HCT116 (cell line): ENCODE data around the gene FAM185A. TPM values are rescaled to one million over a fixed set of nuclear protein-coding genes. Genes with fewer than 3 reads are reported as not detected.
"Not testable (repeated sequence)": the region's sequence is repeated elsewhere in the genome, so short reads cannot be mapped to it uniquely, and the experiment has no call there.

ENCODE experiments used
- ATAC-seq: fragments of 200-7000 bp; cut with Tn5 transposase; 2 replicates; pipeline ENCODE4 v1.9.1; 2020; ENCODE audit warnings: mild to moderate bottlenecking, moderate library complexity
- BruUV-seq: library from RNA; stranded (reverse); fragments of 400-500 nt; replicated peaks from 2 replicates; lab custom pipeline; 2021; lab: Mats Ljungman, UMichigan
- CTCF ChIA-PET: fragments of 300-600 bp; sonication (Branson Sonifier 250); formaldehyde crosslinking; loops from one replicate; lab custom pipeline; 2021; ENCODE audit warnings: antibody characterized with exemption; lab: Charles Lee
- POLR2A ChIA-PET: fragments of 300-600, 350-600 bp; sonication (Branson Sonifier 250); formaldehyde crosslinking; loops from one replicate; lab custom pipeline; 2021; ENCODE audit warnings: antibody characterized with exemption; lab: Charles Lee
- RAD21 ChIA-PET, 2 experiments: fragments of 300-600 bp; sonication (Branson Sonifier 250); formaldehyde crosslinking; loops; one replicate each; lab custom pipeline; 2023; ENCODE audit warnings: low total read pairs in 2 of 2; ENCODE audit not compliant: uncharacterized antibody in 2 of 2, unreplicated experiment in 2 of 2, low non-redundant PET in 1 of 2; lab: Charles Lee
- DNase-seq: peaks from one replicate; pipeline ENCODE4 v3.0.0-alpha.2; 2010; ENCODE audit warnings: low read depth, low spot score
- H2AFZ ChIP-seq: fragments of 200-600 bp; shearing (Covaris generic), sonication (generic); 2 replicates; pipeline ENCODE4 v1.6.1; 2017; ENCODE audit warnings: low read depth, mixed run types, mixed read lengths, antibody characterized with exemption, low read length; ENCODE audit not compliant: poor library complexity, severe bottlenecking
- H3K27ac ChIP-seq: 2 replicates; pipeline ENCODE4 v1.5.1; 2012; ENCODE audit warnings: low read depth, low read length
- H3K27me3 ChIP-seq: fragments of 200-600 bp; sonication (generic); 2 replicates; pipeline ENCODE4 v1.6.1; 2016; ENCODE audit warnings: mixed run types, low read length, mixed read lengths; ENCODE audit not compliant: insufficient read depth
- H3K36me3 ChIP-seq, 2 experiments: fragments of 200-500 bp in 1 of 2; fragments of 200-600 bp in 1 of 2; sonication (Bioruptor generic) in 1 of 2; sonication (generic) in 1 of 2; 2 replicates each; pipeline versions ENCODE4 v1.5.1 to v1.6.1; 2014 to 2016; ENCODE audit warnings: low read length in 2 of 2, inconsistent platforms in 1 of 2, mixed read lengths in 1 of 2, mixed run types in 1 of 2; ENCODE audit not compliant: insufficient read depth in 2 of 2, control insufficient read depth in 1 of 2
- H3K4me1 ChIP-seq, 2 experiments: fragments of 200-600 bp in 1 of 2; sonication (generic) in 1 of 2; 2 replicates each; pipeline versions ENCODE4 v1.5.1 to v1.6.1; 2012 to 2017; ENCODE audit warnings: low read length in 2 of 2, inconsistent platforms in 1 of 2, mild to moderate bottlenecking in 1 of 2, mixed read lengths in 1 of 2, mixed run types in 1 of 2, moderate library complexity in 1 of 2; ENCODE audit not compliant: insufficient read depth in 2 of 2, control insufficient read depth in 1 of 2
- H3K4me2 ChIP-seq: fragments of 200-600 bp; sonication (generic); 2 replicates; pipeline ENCODE4 v1.6.1; 2017; ENCODE audit warnings: mixed run types, low read length, mixed read lengths
- H3K4me3 ChIP-seq, 2 experiments: fragments of 200-600 bp in 1 of 2; sonication (generic) in 1 of 2; replicated peaks in 1 of 2; 2 replicates each; pipeline ENCODE4 v1.5.1; 2011 to 2016; ENCODE audit warnings: low read length in 2 of 2, control low read depth in 1 of 2, low read depth in 1 of 2, mild to moderate bottlenecking in 1 of 2, mixed read lengths in 1 of 2, mixed run types in 1 of 2
- H3K79me2 ChIP-seq: fragments of 200-600 bp; sonication (generic); 2 replicates; pipeline ENCODE4 v1.6.1; 2017; ENCODE audit warnings: mild to moderate bottlenecking, mixed run types, low read length, moderate library complexity, mixed read lengths; ENCODE audit not compliant: insufficient read depth
- H3K9ac ChIP-seq: fragments of 200-600 bp; sonication (generic); 2 replicates; pipeline ENCODE4 v1.6.1; 2016; ENCODE audit warnings: low read length, mixed read lengths
- H3K9me2 ChIP-seq: fragments of 200-600 bp; sonication (generic), shearing (Covaris generic); 2 replicates; pipeline ENCODE4 v1.6.1; 2017; ENCODE audit warnings: mixed run types, mild to moderate bottlenecking, moderate library complexity; ENCODE audit not compliant: insufficient read depth
- H3K9me3 ChIP-seq, 2 experiments: fragments of 200-500 bp in 1 of 2; fragments of 200-600 bp in 1 of 2; sonication (Bioruptor generic) in 1 of 2; sonication (generic) in 1 of 2; 2 replicates each; pipeline ENCODE4 v1.6.1; 2014 to 2017; ENCODE audit warnings: low read length in 2 of 2, mixed read lengths in 2 of 2, inconsistent platforms in 1 of 2, low read depth in 1 of 2, mild to moderate bottlenecking in 1 of 2, mixed run types in 1 of 2, moderate library complexity in 1 of 2; ENCODE audit not compliant: control insufficient read depth in 1 of 2, insufficient read depth in 1 of 2
- H4K20me1 ChIP-seq: fragments of 200-600 bp; sonication (generic), shearing (Covaris generic); 2 replicates; pipeline ENCODE4 v1.6.1; 2017; ENCODE audit warnings: mixed run types, mild to moderate bottlenecking, moderate library complexity; ENCODE audit not compliant: insufficient read depth
- intact Hi-C: fragments of 100-400 bp; cut with micrococcal nuclease; formaldehyde crosslinking; loops from 2 replicates; pipeline ENCODE4 v1.10.0; 2022
- total RNA-seq: library from RNA; stranded (reverse); gene quantifications from one replicate; pipeline ENCODE4 v1.2.1, GENCODE V29; 2021; ENCODE audit not compliant: unreplicated experiment

The FAM185A gene
- total RNA-seq, 1 experiment from 2014 or later, result 8.0 TPM

- H3K9ac ChIP-seq, H3K27ac ChIP-seq, H3K9me3 ChIP-seq, BruUV-seq, H2AFZ ChIP-seq, H3K79me2 ChIP-seq, CTCF ChIA-PET, H3K4me2 ChIP-seq, H3K9me2 ChIP-seq, ATAC-seq, intact Hi-C loops, H4K20me1 ChIP-seq, H3K4me3 ChIP-seq, POLR2A ChIA-PET, H3K36me3 ChIP-seq, H3K27me3 ChIP-seq, H3K4me1 ChIP-seq, RAD21 ChIA-PET, DNase-seq: not testable (repeated sequence)
These were observed 43.0 kb downstream of the FAM185A start for GRCh38 chr7:102791831-102792230.

DNA sequence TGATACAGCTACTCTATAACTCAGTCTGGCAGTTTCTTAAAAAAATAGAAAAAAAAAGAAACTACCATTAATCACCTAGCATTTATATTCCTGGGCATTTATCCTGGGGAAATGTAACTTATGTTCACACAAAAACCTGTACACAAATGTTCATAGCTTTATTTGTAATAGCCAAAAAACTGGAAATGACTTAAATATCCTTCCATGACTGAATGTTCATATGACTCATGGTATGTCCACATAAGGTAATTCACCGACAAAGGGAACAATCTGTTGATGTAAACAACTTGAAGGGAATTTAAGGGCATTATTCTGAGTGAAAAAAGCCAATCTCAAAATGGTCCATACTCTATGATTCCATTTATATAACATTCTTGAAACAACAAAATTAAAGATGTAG lies 45.8 kb downstream of the FAM185A start:
- POLR2A ChIA-PET, H3K4me3 ChIP-seq, H3K9me3 ChIP-seq, DNase-seq, ATAC-seq, H3K36me3 ChIP-seq, RAD21 ChIA-PET, H4K20me1 ChIP-seq, H3K4me1 ChIP-seq, CTCF ChIA-PET, H3K27me3 ChIP-seq, H2AFZ ChIP-seq, BruUV-seq, H3K79me2 ChIP-seq, H3K9me2 ChIP-seq, intact Hi-C loops, H3K9ac ChIP-seq, H3K4me2 ChIP-seq, H3K27ac ChIP-seq: not testable (repeated sequence)

DNA sequence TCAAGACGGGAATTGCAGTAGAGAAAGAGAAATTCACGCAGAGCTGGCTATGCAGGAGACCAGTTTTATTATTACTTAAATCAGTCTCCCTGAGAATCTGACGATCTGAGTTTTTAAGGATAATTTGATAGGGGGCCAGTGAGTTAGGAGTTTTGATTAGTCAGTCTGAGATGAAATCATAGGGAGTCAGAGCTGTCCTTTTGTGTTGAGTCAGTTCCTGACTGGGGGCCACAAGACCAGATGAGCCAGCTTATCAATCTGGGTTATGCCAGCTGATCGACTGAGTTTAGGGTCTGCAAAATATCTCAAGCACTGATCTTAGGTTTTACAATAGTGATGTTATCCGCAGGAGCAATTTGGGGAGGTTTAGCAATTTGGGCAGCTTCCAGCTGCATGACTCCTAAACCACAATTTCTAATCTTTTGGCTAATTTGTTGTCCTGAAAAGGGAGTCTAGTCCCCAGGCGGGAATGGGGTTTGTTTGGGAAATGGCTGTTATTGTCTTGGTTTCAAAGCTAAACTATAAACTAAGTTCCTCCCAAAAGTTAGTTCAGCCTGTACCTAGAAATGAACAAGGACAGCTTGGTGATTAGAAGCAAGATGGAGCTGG lies 47.3 kb downstream of the FAM185A start:
- BruUV-seq, intact Hi-C loops, H3K27ac ChIP-seq, H4K20me1 ChIP-seq, H3K79me2 ChIP-seq, CTCF ChIA-PET, ATAC-seq, H3K27me3 ChIP-seq, H2AFZ ChIP-seq, POLR2A ChIA-PET, H3K36me3 ChIP-seq, H3K4me1 ChIP-seq, H3K9ac ChIP-seq, DNase-seq, H3K9me2 ChIP-seq, H3K4me2 ChIP-seq, H3K4me3 ChIP-seq, RAD21 ChIA-PET, H3K9me3 ChIP-seq: not testable (repeated sequence)
